Stromal cell of bone marrow (primary cell): ENCODE data around the gene EHMT1.

Experiments
- DNase-seq: peaks from one replicate; pipeline ENCODE4 v3.0.0-alpha.2; 2012; ENCODE audit warnings: low read depth

EHMT1 gene

GRCh38 chr9:137787786-137788505, 169.1 kb downstream of the EHMT1 start:
- no peak for DNase-seq

- DNase-seq = no peak
Measured at GRCh38 chr9:137788561-137789294, 169.9 kb downstream of the EHMT1 start.

DNA sequence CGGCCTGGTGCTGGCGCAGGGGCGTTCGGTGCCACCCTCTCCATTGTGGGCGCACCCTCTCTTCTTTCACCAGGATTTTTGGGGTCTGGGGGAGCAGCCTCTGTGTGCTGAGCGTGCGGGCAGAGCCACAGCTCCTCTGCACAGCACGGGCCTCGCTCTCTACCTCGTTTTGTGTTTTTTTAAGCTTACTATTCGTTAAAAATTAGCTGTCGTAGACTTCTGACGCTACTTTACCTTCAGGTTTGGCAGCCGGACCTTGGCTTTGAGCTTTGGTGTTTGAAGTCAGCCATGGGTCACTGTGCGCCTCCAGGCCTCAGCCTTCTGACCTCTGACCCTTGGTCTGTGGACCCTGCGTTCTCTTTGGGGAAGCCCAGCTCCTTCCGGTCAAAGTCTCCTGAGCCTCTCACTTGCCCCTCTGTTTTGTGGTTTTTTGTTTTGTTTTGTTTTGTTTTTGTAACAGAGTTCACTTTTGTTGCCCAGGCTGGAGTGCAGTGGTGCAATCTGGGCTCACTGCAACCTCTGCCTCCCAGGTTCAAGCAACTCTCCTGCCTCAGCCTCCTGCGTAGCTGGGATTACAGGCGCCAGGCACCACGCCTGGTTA, 170.6 kb downstream of the EHMT1 start:
- no peak for DNase-seq

GRCh38 chr9:137791947-137792346, 173.1 kb downstream of the EHMT1 start:
- DNase-seq = peak; percentile 6

DNA sequence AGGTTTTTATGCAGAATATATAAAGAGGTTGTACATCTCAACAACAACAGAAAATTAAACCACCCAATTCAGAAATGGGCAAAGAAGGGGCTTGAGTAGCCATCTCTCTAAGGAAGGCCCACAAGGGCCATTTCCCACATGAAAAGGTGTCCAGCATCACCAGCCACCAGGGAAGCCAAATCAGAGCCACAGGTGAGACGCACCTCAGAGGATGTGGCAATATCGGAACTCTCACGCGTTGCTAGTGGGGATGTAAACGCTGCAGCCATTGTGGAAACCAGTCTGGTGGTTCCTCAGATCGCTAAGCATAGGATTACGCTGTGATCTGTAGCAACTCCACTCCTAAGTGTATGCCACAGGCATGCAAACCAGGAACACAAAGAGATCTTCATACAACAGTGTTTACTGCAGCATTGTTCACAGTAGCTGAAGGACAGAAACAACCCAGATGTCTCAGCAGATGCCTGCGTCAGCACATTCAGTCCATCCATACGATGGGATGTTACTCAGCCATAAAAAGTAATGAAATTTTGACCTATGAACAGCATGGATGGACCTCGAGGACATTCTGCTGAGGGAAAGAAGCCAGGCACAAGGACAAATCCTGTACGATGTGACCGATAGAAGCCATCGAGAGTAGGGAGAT, 174.5 kb downstream of the EHMT1 start:
- DNase-seq = no peak

- no peak for DNase-seq
Measured at GRCh38 chr9:137795156-137795666, 176.4 kb downstream of the EHMT1 start.

DNA sequence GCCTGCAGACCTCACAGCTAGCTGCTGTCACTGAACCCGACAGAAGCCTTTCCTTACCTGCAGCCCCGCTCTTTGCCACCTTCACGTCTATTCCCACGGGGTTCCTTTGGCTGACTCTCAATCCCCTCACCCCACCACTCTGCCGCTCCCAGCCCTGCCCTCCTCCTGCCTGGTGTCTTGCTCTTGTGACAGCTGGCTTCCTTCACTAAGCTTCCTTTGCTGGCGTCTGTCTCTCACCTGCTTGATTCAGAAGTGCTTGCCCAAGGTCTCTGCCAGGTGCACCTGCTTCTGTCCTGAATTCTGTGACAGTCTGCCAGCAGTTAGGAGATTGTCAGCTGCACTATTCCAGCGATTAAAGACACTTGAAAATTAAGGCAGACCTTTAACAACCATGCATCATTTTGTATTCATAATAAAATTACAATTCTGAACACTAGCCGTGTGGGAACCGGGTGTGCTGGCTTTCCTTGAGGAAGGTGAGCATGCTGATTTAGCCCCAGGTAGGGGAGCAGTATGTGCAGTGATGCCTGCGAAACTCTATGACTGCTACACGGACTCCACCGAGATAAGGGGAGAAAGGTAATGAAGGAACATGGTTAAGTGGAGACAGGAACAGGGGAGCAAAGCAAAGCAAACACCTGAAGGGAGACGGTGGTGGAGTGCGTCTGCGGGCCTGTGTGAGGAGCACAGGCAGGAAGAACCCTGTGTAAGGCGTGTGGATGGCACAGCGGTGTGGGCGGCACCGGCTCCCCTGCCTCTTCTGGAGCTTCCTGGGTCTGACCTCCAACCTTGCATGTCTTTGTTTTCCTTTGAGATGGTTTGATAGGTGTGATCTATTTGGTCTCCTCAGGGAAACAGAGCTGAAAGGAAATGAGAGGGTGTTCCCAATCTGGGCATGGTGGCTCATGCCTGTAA, 178.7 kb downstream of the EHMT1 start:
- DNase-seq = no peak

GRCh38 chr9:137798142-137798541, 179.3 kb downstream of the EHMT1 start:
- DNase-seq = no peak

DNA sequence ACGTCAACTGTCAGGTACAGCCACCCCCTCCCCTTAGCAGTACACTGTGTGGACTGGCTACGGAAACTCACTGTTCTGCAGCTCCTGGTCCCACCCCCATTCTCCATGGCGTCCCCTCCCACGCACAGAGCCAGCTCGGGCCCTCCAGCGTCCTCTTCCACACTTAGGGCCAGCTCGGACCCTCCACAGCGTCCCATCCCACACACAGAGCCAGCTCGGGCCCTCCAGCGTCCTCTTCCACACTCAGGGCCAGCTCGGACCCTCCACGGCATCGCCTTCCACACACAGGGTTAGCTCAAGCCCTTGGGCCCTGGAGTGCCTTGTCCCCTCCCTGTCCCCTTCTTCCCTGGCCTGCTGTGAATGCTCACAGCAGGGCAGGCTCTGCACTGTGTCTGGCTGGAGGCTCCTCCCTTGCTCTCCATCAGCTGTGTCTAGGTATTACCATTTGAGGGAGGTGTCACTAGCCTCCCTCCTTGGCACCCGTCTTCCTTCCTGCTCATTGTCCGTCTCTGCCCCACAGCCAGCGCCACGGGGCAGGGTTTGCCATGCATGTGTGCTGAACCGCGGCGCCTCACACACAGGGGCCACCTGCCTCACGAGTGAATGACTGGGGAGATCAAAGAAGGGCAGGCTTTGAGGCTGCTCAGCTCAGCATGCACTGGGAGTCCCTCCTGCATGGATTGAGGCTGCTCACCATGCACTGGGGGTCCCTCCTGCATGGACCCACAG, 180.3 kb downstream of the EHMT1 start:
- no peak for DNase-seq

DNA sequence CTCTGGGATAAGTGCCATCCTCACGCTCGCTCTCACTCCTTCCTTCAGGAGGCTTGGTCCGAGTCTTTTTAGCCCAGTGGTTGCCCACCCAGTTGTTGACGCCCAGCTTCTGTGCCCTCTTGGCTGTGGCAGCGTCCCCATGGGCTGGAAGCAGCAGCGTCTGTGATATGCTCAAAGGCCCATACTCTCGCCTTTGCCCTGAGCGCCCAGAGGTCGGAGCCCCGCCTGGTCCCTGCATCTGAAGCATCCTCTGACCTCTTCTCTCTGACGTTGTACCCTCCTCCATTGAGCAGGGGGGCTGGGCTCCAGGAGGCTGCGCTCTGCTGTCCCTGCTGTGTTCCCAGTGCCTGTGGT, 180.8 kb downstream of the EHMT1 start:
- no peak for DNase-seq

DNA sequence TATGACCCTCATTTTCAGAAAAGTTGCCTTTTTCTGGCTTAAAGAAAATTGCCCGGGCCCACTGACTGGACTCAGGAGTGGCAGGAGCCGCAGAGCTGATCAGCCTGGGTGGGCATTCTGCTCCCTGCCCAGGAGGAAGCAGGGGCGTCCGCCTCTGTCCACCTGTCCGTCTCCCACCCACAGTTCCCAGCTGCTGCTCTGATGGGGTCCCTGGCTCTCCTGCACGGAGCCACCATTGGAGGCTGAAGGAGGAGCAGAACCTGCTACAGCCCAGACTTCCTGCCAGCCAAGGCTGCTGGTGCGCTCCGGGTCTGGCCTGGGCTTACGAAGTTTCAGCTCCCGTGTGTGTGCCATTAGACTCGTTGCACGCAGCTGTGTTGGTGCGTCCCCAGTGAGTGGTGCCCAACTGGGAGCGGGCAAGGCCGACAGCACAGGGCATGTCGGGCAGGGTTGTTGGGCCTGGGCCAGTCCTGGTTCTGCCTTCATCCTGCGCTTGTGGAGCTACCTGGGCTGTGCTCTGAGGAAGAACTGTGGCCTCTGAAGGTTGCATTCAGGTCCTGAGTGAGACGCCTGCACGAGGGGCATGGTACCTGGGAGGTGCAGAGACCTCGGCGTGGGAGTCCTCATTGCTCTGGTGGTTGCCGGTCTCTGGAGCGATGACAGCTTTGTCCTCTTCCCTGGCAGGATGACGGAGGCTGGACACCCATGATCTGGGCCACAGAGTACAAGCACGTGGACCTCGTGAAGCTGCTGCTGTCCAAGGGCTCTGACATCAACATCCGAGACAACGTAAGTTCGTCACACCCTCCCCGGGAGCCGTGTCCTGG, 181.6 kb downstream of the EHMT1 start:
- DNase-seq = no peak

DNA sequence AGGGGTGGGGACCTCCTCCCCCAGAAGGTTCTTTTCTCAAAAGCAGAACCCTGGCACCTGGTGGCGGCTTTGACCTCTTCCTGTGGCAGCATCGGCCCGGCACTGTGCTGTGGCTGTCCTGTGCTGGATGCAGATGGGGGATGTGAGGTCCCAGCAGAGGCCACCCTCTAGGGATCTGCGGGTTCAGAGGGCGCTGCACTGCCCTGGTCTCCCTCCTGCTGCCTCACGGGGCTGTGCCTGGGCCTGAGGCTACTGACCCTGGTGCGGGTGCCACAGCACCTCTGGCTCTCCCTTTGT, 182.2 kb downstream of the EHMT1 start:
- DNase-seq = no peak

DNA sequence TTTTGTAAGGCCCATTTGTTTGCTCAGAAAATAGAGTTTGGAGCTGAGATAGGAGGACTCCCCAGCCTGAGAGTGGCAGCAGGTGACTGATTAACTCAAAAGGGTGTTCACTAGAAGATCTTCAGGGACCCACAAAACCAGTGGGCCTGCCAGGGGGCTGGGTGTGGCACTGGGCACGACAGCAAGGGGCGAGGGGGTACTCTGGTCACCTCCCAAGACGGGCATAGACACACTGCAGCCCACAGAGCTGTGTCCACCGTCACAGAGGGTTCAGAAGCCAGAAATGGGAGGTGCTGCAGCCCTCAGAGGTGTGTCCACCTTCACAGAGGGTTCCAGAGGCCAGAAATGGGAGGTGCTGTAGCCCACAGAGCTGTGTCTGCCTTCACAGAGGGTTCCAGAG, 183.2 kb downstream of the EHMT1 start:
- DNase-seq = no peak

DNA sequence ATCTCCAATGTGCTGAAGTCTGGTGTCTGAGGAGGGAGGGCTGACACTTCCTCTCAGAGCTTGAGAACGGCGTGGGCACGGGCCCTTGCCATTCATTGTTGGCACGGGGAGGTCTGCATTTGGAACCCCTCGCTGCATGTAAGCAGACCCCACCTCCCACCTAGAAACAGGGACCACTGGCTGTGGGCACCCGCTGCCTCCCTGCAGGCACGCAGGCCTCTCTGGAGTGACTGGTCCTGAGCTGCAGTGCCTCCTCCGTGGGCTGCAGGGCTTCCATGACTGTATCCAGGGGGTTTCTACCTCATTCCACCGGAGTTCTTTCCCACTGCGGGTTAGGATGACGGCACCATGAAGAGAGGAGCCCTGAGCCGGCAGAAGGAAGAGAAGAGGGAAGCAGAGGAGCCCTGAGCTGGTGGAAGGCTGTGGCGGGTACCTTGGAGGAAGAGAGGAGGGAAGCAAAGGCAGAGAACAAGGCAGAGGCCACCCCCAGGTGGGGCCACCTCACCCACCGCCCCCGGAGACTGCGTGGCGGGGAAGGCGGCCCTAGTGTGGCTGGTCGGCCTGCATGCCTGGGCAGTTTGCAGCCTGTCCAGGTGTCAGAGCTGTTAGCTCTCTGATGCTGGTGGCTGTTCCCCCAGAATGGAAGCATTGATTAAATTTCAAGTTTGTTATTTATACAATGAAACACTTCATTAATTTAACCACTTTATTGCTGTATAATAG, 183.9 kb downstream of the EHMT1 start:
- no peak for DNase-seq

DNA sequence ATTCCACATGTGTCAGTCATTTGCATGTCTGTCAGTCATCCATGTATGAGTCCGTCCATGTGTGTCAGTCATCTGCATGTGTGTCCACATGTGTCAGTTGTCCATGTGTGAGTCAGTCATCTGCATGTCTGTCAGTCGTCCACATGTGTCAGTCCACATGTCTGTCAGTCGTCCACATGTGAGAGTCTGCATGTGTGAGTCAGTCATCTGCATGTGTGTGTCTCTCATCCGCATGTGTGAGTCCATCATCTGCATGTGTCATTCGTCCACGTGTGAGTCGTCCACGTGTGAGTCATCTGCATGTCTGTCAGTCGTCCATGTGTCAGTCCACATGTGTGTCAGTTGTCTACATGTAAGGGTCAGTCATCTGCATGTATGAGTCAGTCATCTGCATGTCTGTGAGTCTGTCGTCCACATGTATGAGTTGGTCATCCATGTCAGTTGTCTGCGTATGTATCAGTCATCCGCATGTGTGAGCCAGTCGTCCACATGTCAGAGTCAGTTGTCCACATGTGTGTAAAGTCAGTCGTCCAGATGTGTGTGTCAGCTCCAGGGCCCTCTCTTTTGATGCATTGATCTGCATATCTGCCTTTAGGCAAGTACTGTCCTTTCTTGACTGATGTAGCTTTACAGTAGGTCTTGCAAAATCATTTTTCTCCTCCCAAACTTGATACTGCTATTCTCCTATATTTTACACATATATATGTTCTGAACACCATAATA, 186.3 kb downstream of the EHMT1 start:
- DNase-seq = no peak

DNA sequence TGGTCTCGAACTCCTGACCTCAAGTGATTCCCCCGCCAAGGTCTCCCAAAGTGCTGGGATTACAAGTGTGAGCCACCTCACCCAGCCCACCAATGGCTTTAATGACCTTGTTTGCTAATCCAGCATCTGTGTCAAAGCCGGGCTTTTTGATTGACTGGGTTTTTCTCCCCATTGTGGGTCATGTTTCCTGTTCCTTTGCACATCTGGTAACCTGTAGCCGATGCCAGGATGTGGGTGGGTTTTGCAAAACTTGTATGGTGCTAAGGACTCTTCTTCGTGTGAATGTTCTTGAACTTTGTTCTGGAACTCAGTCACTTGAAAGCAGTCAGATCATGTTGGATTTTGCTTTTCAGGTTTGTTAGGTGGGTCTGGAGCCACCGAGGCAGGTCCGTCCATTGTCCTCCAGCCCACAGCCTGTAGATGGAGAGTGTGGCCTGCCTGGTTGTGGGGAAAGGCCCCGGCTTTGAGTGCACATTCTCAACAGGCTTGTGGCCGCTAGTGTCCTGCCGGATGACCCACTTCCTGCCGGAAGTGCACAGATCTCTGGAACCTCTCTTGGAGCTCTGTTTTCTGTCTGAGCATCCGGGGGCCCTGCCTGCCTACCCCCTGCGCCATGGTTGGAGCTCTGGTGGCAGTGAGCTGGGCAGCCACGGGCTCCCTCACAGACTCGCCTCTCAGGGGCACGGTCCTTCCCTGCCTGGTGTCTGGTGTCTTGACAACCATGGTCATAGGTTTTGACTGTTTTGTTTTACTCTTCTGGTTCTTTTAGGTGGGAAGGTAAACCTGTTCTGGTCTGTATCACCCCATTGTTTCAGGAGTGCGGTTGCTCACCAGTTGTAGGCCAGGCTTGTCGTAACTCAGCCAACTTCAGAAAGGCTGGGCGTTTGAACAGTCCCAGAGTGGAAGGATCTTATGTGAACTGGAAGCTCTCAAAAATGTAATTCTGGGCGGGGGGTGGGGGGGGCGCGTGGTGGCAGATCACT, 189.2 kb downstream of the EHMT1 start:
- no peak for DNase-seq

GRCh38 chr9:137809040-137809576, 190.3 kb downstream of the EHMT1 start:
- DNase-seq = no peak
